M059J (cell line): ENCODE results near the gene NDUFV2. TPM values are rescaled to one million over a fixed set of nuclear protein-coding genes. Genes with fewer than 3 reads are reported as not detected.
"Not testable (repeated sequence)": the region's sequence is repeated elsewhere in the genome, so short reads cannot be mapped to it uniquely, and the experiment has no call there.

Source experiments
- DNase-seq: peaks from one replicate; pipeline ENCODE4 v3.0.0-alpha.2; 2012; ENCODE audit warnings: low read depth
- total RNA-seq: library from RNA; depleted of rRNA; stranded (reverse); fragments of >200 nt; shearing (Covaris generic); gene quantifications from 2 replicates; pipeline ENCODE4 v1.2.3, GENCODE V29; 2014

The NDUFV2 gene
- total RNA-seq, 1 experiment from 2014 or later: 177 TPM

DNA sequence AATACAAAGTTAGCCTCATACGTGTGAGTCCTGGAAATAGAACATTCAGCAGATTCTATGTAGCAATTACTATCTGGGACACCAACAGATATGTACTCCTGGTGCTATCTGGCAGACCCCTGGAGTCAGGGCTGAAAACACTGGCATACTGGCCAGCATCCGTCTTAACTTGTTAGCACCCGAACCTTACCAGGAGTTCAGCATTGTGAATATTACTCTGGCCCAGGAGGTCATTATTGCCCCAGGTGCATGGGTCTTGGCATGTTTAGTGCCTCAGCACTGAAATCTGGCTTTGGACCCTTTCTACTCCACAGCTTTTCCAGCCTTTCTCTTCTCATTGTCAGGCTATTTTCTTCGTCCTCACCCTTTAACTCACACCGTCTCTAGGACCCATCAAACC lies 11.9 kb upstream of the NDUFV2 start:
- DNase-seq: no peak

DNA sequence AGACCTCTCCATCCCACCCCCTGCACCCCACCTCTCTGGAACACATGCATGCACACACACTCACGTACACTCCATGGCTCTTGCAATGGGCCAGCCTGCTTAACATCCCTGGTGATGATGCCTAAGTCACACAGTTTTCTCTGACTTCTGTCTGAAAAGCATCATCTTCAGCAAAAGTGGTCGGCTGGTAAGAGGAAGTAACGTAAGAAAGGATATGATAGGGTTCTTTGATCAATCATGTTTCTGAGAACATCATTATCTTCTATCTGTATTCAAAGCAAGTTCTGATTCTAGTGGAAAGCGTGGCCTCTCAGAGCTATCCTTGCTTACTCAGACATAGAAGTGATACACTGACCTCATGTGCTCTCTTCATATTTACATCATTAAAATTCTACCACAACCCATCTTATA lies 11.4 kb upstream of the NDUFV2 start:
- DNase-seq: no peak

DNA sequence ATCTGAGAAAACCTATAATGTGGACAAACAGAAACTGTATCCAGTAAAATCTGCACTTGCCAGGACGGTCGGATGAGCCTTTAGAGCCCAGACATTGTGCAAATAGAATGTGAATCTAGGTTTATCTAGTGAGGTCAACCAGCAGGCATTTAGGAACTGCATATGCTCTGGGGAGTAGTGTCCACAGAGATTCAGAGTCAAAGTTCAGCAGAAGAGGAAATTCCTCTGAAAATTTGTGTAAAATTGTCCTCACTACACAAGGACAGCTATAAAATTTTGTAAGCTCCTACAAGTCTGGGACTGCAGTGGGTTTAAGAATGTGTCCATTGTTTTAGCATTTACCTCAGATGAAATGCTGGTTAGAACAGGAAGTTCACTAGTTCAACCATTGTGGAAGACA lies 9.8 kb upstream of the NDUFV2 start:
- DNase-seq: peak; percentile 6

DNA sequence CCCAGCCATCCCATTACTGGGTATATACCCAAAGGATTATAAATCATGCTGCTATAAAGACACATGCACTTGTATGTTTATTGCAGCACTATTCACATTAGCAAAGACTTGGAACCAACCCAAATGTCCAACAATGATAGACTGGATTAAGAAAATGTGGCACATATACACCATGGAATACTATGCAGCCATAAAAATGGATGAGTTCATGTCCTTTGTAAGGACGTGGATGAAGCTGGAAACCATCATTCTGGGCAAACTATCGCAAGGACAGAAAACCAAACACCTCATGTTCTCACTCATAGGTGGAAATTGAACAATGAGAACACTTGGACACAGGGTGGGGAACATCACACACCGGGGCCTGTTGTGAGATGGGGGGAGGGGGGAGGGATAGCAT lies 9.4 kb upstream of the NDUFV2 start:
- DNase-seq: not testable (repeated sequence)

DNA sequence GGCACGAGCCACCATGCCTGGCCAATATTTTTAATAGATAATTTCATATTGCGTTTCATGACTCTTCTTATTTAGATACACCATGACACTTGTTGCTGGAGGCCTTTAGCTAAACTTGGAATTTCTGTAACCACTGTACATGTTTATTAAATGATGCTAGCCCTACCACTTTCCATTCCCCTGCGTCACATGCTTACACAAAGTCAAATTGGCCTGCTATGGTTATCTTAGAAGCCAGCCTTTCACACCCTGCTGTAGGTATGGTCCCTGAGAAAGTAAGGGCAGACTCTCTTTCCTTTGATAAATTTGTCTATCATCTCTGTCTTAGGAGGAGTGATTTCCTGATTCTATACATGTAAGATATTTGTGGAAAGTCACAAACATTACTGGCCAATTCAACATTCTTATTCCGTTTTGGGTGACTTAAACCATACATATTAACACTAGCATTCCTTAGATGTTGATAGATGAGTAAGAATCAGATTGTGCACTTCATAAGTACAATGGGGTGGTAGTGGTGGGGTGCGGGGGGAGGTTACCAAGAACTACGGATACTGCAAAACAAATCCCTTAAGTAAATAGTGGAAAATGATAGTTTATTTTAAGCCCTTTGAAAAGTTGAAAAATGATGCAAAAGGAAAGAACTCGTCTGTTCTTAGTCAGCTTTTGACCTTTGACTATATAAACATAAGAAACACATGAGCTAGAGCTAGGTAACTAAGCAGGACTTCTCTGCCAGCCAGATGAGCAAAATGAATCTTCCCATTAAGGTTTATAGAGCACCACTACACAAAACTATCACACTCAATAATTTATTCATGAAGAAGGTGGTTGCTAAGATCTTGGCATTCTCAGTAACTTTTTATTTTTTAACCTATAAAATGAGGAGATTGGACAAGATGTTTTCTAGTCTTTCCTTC lies 7.9 kb upstream of the NDUFV2 start:
- DNase-seq: peak; percentile 84

DNA sequence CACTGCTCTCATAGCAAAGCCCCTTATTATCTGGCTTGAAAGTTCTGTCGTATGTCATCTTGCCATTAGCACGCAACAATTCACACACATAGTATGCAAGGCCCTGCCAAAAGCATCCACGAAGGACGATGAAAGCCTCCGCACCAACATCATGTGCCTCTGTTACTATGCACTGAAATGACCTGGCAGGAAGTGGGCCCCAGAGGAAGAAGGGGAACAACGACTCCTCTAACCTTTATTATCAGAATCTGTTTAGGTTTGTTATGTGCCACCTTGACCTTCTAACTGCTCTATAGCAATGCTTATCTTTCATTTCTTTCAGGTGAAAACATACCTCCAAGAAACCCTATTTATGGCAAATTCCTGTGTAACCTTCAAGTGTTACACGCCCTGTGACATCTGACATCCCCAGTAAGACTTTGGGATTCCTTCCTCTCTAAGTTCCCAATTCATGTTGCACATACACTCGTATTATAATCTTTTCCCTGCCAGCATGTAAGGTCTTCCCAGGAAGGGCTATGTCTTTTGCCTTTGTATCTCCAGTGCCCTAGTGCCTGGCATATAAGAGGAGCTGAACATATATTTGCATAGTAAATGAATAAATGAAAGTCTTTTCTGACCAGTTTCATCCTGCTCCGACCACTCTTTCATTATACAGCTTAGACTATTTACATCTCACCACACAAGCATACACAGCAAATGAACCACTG lies 7.0 kb upstream of the NDUFV2 start:
- no peak for DNase-seq

DNA sequence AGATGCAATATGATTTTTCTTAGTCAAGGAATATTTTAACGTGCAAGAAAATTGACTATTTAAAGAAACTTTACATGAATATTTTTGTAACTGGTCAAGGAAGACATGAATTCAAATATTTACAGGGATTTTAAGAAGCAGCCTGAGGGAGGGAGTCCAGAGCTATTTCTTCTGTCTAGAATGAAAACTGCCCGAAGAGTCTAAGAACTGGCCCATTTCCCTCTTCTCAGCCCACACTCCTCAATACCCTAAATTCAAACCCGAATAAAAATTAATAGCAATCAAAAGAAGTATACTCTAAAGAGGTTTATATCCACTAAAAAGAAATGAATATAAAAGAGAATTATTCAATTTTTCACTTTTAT lies 6.5 kb upstream of the NDUFV2 start:
- DNase-seq: no peak

DNA sequence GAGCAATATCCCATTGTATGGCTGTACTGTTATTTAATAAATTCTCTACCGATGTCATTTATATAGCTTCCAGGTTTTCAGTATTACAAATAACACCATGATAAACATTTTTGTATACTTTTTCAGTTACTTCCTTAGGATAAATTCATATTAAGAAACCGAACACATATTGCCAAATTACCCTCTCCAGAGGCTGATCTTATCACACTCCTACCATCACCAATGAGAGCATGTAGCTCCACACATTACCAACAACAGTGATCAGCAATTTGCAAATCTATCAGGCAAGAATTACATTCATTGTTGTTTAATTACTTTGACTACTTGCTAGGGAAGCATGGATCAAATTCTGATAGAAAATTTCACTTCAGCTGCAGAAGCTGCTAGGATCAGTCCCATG lies 5.8 kb upstream of the NDUFV2 start:
- no peak for DNase-seq

DNA sequence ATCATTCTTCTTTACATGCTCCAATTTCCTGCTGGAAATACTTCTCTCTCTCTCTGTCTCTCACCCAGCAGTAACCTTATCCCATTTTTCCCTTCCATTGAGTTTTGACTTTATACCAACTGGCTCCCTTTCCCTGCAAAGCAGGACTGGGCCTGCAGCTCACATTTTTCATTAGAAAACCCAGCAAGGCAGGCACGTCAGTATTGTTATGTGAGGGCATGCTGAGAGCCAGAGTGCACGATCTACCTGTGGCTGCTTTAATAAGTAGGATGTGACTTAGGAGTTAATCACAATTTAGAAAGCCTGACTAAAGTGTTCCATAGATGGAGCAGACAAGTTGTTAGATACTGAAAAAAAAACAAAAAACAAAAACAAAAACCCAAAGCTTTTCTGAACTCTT lies 5.2 kb upstream of the NDUFV2 start:
- DNase-seq: no peak

DNA sequence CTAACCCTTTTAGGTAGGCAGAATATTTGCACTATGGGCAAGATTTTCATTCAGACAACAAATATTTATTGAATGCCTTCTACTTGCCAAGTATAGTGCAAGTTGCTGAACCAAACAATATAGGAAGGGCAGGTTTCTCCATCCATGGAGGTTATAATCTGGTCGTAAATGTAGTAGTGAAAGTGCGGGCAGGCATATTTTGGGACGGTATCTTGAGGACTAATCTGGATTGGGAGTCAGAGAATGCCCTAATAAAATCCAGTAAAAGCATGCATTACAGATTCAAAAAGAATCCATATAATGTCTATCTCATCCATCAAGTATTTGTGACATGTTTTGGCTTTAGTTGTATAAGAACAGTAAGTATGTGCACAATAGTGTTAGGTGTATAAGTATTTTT lies 1.7 kb upstream of the NDUFV2 start:
- DNase-seq: no peak

DNA sequence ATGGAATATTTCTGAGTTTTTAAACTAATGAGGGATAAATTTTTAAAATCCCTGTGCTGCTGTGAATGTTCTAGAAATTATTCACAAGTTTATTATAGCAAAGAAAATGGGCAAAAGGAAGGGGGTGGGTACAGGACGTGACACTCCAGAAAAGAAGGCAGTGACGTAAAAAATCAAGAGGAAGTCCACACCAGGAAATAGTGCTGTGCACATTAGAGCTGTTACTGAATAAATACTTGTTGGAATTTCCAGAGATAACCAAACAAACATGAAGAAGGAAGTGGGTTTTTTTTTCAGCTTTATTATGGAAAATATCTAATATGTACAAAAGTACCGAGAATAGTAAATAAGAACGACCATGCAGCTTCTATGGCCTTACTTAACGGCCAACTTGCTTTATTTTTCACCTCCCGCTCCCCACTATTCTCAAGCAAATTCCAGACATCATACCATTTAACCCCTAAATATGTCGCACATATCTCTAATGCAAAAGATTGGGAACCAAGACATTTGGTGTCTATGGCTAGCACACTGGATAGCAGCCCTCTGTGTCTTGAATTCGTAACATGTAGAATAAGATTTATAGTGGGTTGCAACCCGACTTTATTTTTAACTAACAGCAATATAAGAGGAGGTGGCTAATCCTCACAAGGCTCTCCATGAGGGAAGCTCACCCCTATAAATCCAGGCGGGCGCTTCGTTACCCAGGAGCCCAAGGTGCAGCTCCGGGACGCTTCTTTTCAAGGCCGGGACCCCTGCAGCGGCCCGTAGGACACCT lies 580 bp upstream of the NDUFV2 start:
- peak; percentile 66 for DNase-seq

DNA sequence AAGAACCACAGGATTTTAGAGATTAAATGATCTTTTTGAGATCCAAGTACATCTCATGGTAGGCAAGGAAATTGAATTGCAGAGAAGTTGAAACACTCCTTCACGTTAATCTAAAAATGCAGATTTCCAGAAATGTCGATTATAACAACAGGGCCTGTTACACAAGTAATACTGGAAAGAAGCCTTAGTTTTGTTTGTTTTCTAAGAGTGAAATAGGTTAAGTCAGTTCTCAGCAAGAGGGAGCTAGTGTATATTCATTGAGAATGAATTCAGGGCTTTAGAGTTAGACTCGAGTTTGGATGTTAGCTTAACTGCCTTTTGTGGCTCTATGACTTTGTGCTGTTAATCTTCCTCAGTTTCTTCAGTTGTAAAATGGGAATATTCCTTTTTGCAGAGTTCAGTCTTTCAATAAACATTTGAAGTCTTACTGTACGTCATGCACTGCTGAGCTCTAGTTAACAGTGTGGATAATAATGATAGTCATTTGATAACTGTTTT lies 926 bp downstream of the NDUFV2 start:
- DNase-seq: peak; percentile 47

DNA sequence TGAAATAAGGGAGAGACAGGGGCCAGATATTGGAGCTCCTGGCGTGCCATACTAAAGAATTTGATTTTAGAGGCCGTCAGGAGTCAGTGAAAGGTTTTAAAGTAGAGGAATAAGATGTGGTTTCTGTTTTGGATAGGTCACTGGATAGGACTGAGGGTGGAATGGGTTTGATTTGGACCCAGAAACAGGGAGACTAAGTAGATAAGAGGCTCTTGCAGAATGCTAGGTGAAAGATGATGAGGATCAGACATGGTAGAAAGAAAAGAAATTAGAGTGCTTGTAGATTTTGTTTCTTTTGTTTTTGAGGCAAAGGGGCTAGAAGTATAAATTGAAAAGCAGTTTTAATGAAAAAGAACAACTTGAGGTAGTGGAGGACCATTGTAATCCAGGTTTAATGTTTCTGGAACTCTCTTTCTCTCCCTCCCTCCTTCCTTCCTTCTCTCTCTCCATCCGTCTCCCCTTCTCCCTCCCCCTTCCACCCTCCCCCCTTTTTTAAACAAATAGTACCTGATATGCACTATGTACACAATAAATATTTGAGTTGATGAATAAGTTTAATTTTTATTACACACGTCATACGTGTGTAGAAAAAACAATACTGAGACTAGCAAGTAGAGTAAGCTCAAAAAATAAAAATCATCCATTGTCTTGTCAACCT lies 1.9 kb downstream of the NDUFV2 start:
- DNase-seq: no peak

DNA sequence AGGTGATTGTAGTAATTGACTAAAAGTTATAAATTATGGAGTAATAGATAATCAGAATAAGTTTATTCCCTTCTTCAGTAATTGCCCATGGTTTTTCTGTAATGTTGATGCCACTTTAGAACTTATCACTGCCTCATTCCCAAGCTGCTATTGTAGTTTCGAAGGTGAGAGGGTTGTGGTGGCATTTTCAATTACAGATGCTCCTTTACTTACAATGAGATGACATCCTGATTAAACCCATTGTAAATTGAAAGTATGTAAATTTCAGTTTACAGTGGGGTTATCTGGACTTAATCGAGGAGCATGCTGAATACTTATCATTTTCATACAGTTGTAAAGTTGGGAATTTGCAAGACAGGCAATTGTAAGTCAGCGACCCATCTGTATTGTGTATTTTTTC lies 2.9 kb downstream of the NDUFV2 start:
- no peak for DNase-seq

DNA sequence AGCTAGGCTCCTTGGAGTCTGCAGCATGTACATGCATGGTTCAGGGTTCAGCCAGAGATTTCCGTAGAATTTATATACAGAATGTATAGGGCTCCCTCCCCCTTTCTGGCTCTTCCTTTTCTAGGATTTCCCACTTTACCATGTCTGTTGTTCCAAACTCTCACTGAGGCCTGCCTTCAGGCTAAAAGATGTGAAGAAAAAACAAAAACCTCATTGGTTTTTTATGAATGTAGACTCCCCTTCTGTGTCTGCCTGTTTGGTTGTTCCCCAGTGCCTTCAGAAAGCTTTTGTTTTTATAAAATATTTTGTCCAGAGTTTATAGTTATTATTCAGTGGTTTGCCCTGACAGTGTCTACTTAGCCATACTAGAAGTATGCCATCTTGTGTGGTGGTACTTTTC lies 3.6 kb downstream of the NDUFV2 start:
- DNase-seq: no peak

DNA sequence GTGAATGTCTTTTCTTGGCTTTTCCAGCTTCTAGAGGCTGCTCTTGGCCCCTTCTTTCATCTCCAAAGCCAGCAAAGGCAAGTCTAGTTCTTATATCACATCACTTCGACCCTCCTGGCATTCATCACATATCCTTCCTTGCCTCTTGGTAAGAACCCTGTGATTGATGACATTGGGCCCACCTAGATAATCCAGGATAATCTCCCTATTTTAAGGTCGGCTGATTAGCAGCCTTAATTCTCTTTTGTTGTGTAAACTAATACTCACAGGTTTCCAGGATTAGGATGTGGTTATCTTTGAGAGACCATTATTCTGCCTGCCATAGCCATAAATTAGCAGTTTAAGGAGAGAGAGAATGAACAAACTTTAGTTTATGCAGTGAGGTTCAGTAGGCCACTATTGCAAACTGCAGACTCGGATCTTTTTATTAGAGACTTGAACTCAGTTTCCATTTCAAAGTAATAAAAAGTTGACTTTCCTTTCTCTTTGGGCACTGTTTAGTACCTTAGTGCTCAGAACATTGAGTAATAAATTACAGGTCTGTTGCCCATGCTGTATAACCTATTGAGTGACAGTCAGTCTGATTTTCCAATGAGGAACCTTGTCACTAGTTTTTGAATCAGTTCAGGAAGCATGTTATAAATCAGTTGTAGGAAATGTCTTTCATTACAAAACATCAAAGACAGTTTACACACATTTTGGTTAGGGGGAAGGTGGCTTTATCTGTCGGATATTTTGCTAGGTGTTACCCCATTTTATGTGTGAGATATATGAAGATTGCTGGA lies 4.5 kb downstream of the NDUFV2 start:
- no peak for DNase-seq

DNA sequence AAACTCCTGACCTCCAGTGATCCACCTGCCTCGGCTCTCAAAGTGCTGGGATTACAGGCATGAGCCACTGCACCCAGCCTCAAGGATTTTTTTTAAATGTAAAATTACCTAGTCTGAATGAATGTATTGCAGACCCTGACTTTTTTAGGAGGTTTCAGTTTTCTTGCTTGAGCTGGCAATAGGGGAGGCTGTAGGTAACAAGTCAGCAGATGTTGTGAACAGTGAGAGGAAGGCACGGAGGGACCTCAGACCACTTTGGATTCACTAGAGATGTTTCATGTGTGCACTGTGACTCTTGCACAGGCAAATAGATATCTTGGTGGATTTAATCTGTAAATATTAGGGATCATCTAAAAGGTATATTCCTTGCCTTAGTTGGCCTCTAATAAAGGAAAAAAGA lies 6.4 kb downstream of the NDUFV2 start:
- no peak for DNase-seq

DNA sequence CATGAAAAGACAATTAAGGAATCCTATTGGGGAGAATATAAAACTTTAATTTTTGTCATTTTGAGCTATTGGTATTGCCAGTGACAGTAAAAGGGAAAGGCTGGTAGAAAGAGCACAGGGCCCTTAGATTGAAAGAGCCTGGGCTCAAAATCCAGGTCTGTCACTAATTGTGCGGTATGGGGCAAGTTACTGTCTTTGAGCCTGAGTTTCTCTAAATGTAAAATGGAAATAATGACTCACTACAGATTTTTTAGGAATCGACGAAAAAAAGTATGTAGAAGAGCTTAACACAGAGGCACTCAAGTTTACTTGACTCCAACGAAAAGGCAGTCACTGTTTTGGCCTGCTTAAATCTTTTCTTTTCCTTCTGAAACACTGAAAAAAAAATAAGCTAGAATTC lies 7.0 kb downstream of the NDUFV2 start:
- peak; percentile 9 for DNase-seq

DNA sequence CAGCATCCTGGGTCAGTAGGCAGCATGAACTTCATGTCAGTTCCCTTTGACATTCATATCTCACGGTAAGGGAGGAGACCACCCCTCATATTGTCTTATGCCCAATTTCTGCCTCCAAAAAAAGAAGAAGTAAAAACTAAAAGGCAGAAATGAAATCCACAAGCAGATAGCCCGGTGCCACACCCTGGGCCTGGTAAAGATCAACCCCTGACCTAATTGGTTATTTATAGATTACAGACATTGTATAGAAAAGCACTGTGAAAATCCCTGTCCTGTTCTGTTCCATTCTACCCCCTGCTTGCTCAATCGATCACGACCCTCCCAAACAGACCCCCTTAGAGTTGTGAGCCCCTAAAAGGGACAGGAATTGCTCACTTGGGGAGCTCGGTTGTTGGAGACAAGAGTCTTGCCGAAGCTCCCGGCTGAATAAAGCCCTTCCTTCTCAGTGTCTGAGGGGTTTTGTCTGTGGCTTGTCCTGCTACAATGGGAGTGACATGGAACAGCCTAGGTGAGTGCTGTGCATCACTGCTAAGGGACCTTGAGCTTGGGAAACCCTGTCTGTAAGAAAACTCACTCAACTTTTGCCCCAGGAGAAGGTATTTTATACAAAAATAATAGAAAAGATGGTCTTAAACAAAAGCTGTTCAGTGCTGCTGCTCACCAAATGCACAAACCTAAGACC lies 11.1 kb downstream of the NDUFV2 start:
- DNase-seq: no peak

DNA sequence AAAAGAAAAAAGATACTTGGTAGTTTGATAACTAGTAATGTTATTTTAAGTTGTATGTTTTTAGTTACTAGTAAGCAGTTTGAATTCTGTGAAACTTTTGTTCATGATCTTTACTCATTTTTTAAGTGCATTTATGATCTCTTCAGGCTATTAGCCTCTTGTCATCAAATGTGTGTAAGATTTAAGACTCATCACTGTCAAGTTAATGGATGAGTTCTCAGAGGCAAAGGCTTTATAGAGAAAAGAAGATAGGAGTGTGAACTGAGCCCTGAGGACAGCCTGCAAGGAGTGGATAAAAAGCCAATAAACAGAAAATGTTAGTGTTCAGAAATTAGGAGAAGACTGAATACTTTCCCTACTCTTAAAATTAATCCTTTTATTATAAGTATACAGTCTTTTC lies 13.5 kb downstream of the NDUFV2 start:
- no peak for DNase-seq
